GM12801 (cell line): ENCODE results near the gene ROBO1.

Experiments used
- TF ChIP-seq, protein P1 (sequence below): IDR thresholded peaks from one replicate; pipeline ENCODE4 v1.5.1; 2011; ENCODE audit warnings: control low read depth; ENCODE audit not compliant: insufficient read length; ENCODE audit errors: extremely low read depth

ROBO1 gene

DNA sequence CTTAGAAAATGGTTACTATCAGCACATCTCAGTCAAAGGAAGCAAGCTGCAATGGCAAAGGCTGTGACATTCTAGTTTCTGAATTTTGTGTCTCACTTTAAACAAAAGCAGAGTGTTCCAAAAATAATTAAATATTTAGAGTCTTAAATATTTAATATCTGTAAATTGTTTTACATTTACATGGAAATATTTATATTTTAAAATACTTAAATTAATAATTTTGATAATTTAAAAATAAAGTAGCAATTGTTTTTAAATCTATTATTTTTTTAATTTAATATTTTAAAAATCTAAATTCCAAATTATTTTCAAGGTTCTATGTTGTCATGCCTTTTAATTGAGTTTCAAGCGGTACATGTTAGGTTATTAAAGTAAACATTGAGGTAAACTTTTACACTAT is 843.1 kb downstream of the ROBO1 start:
- TF ChIP-seq, protein P1, sequence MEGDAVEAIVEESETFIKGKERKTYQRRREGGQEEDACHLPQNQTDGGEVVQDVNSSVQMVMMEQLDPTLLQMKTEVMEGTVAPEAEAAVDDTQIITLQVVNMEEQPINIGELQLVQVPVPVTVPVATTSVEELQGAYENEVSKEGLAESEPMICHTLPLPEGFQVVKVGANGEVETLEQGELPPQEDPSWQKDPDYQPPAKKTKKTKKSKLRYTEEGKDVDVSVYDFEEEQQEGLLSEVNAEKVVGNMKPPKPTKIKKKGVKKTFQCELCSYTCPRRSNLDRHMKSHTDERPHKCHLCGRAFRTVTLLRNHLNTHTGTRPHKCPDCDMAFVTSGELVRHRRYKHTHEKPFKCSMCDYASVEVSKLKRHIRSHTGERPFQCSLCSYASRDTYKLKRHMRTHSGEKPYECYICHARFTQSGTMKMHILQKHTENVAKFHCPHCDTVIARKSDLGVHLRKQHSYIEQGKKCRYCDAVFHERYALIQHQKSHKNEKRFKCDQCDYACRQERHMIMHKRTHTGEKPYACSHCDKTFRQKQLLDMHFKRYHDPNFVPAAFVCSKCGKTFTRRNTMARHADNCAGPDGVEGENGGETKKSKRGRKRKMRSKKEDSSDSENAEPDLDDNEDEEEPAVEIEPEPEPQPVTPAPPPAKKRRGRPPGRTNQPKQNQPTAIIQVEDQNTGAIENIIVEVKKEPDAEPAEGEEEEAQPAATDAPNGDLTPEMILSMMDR, result no peak

DNA sequence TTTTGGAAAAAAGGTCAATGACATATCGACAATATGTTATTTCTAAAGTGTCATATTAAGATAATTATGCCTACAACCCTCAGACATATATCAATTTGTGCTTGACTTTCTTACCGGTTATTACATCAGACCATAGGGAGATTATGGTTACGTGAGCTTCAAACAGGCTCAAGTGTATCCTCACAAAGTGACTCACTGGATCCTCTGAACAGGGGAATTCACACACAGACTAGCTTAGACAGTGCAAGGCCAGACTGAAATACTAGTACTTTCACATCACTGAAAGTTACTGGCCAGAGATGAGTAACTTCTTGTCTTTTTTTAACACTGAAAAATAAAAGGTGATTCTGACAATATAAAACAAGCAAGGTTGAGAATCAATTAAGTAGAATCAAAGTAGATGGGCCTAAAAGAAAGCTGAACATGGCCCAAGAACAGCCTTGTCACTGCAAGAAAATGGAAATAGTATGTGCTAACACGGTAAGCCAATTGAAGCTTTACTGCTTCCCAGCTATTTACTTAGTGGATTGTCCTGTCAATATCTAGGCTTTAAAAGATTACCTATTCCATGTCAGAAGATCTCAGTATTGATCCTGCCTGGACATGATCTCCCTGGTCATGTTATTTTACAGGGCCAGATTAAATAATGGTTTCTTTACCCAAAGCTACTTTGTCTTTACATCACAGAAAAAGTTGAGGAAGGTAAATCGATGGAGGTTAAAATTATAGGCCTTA is 848.6 kb downstream of the ROBO1 start:
- TF ChIP-seq, protein P1, result no peak

GRCh38 chr3:78918361-78919020 is 849.3 kb downstream of the ROBO1 start:
- TF ChIP-seq, protein P1, result no peak

- TF ChIP-seq, protein P1, result no peak
These were observed 850.3 kb downstream of the ROBO1 start for GRCh38 chr3:78917536-78917935.

- TF ChIP-seq, protein P1, result no peak
These were observed 854.1 kb downstream of the ROBO1 start for GRCh38 chr3:78913711-78914110.

GRCh38 chr3:78912687-78913086 is 855.1 kb downstream of the ROBO1 start:
- TF ChIP-seq, protein P1, result no peak

- TF ChIP-seq, protein P1, result no peak
These were observed 855.5 kb downstream of the ROBO1 start for GRCh38 chr3:78912259-78912658.
